H1 (cell line): ENCODE results near the gene PROM2. TPM values are rescaled to one million over a fixed set of nuclear protein-coding genes. Genes with fewer than 3 reads are reported as not detected.

Experiments
- E2F6 ChIP-seq: IDR thresholded peaks from 2 replicates; pipeline ENCODE4 v1.6.1; 2012; ENCODE audit warnings: inconsistent platforms
- JUND ChIP-seq: IDR thresholded peaks from 2 replicates; pipeline ENCODE4 v1.6.1; 2011; ENCODE audit warnings: mild to moderate bottlenecking, improper control_type of control experiment, low read length
- KDM5A ChIP-seq: fragments of 200-600 bp; IDR thresholded peaks from 2 replicates; pipeline ENCODE4 v1.7.1; 2012; ENCODE audit warnings: mild to moderate bottlenecking, low read length, inconsistent platforms, mixed read lengths
- NANOG ChIP-seq: IDR thresholded peaks from 2 replicates; pipeline ENCODE4 v1.6.1; 2011; ENCODE audit warnings: low read length, low read depth, mild to moderate bottlenecking, inconsistent platforms; ENCODE audit not compliant: insufficient read depth, poor library complexity, severe bottlenecking
- RFX5 ChIP-seq: IDR thresholded peaks from 2 replicates; pipeline ENCODE4 v1.6.1; 2011; ENCODE audit warnings: low read depth, low read length, improper control_type of control experiment, borderline replicate concordance
- RNF2 ChIP-seq: fragments of 200-900, 300-1000 bp; sonication (generic); IDR thresholded peaks from 2 replicates; pipeline ENCODE4 v1.7.1; 2016; ENCODE audit warnings: borderline replicate concordance, low read depth, mild to moderate bottlenecking, antibody characterized with exemption, low read length; ENCODE audit not compliant: poor library complexity, severe bottlenecking; ENCODE audit errors: missing control alignments
- SRF ChIP-seq: IDR thresholded peaks from 2 replicates; pipeline ENCODE4 v1.6.1; 2011; ENCODE audit warnings: mild to moderate bottlenecking, low read depth, low read length, moderate library complexity
- USF2 ChIP-seq: IDR thresholded peaks from 2 replicates; pipeline ENCODE4 v1.6.1; 2011; ENCODE audit warnings: low read length, improper control_type of control experiment
- polyA plus RNA-seq, 7 experiments: library from polyadenylated mRNA; depleted of rRNA in 3 of 7; stranded (reverse) in 5 of 7; unstranded in 2 of 7; fragments of >200 nt in 5 of 7; fragments of 200-250 nt in 2 of 7; gene quantifications; 1 replicate in 5 of 7; 2 replicates in 1 of 7; 4 replicates in 1 of 7; pipeline versions ENCODE4 v1.2.1 to v1.2.3, GENCODE V29; 2011 to 2013; ENCODE audit warnings: missing spikeins in 2 of 7, mixed read lengths in 2 of 7
- total RNA-seq: library from RNA; stranded (reverse); fragmentation: NEBNext Ultra II Directional; extraction: Animal tissue kit (Norgen Biotek cat#: 25700); gene quantifications from 2 replicates; pipeline ENCODE4 v1.2.1, GENCODE V29; 2021

PROM2 gene
- total and polyA plus RNA-seq, 2 of the 8 experiments (the other 6 are each of a cell fraction or from before 2014, with no cell fraction given) = 1.6 to 3.8 TPM

GRCh38 chr2:95319481-95320343 lies 45.5 kb downstream of the PROM2 start (continued):
- TF ChIP-seq USF2 (no peak), JUND (no peak), RFX5 (no peak), SRF (no peak), RNF2 (no peak), E2F6 (no peak), NANOG (no peak), KDM5A (no peak)
